NCI-H1930 (cell line): ENCODE results near the gene IL24.
"Not testable (repeated sequence)": the region's sequence is repeated elsewhere in the genome, so short reads cannot be mapped to it uniquely, and the experiment has no call there.

Source experiments
- DNase-seq, 2 experiments: peaks; one replicate each; lab custom pipeline; 2025; lab: John Stamatoyannopoulos, UW

Gene IL24

GRCh38 chr1:206904423-206905142, 7.3 kb downstream of the IL24 start:
- DNase-seq: no peak

GRCh38 chr1:206905295-206906164, 8.3 kb downstream of the IL24 start:
- no peak for DNase-seq

- DNase-seq: peak in 1 of 2 experiments; percentile 6
Observed at GRCh38 chr1:206907304-206907991, 10.2 kb downstream of the IL24 start.

- DNase-seq: no peak
Observed at GRCh38 chr1:206908038-206908437, 10.8 kb downstream of the IL24 start.

DNA sequence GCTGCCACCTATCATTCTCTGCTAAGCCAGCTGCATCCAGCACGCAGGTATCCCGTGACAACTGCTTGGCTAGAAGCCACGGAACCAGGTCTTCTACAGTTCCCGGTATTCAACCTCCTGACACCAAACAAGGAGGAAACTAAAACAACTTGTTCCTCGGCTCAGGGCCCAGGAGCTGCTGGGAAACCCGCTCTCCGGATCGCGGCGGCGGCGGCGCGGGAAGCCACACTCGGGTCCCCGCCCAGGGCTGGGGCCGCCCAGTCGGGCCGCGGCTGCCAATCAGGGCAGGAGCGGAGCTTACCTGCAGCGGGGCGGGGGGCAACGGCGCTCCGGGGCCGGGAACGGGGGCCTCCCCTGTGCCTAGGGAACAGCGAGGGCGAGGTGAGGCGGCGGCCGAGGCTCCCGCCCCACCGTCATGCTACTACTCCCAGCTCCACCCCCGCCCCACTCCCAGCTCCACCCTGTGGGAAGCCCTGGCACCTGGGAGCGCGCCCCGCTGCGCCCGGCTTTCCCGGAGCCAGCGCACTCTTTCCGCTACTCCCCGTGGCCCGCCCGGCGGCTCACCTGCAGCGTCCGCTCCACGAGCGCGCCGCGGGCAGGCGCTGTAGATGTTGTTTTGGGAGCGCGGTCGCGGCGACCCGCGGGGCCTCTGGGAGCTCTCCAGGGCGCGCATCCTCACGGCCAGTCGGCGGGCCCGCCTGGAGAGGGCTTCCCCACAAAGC, 12.1 kb downstream of the IL24 start:
- DNase-seq: peak; percentile 52 to 53

DNA sequence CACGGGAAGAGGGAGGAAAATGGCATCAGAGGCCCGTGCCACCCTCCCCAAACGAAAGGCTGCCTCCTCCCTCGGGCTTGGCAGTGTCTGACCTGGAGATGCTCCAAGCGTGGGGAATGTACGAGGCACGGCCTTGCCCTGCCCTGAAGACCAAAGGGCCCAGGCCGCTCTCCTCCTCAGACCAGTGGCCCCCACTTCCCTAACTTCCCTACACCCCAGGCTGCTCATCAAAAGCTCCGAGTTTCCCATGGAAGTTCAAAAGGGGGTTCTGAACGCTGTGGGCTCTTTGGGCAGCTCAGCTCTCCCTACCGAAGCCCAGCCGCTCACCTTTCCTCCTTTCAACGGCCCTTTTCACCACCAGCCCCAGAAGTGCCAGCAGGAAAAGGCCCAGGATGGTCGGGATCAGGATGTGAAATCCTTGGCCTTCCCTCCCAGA, 12.7 kb downstream of the IL24 start:
- DNase-seq: no peak

GRCh38 chr1:206911064-206911663, 13.9 kb downstream of the IL24 start:
- peak in 1 of 2 experiments; percentile 7 for DNase-seq

DNA sequence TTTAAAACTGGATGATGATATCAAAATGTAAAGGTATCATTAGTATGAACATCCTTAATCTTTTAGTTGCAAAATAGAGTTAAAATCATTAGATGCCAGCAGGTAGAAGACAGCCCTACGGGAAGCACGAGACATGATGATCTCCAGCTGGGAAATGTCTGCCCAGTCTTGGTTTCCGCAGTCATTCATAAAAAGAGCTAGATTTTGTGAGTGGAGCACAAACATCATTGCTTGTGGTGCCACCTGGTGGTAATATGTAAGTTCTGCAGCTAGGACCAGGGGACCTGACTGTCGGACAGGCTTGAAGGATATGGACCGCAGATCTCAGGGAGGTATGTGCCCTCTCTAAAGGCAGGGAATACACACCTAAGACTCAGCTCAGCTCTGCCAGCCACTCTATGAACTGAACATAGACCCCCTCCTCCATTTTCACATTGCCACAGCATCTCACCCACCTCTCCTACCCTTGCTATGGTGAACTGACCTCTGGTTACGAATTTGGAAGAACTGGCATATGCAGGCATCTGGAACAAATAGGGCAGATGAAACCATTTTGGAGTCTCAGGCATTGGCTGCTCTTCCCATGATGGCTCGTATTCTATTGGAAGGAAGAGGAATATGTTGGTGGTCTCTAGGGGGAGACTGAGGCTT, 15.3 kb downstream of the IL24 start:
- DNase-seq: peak; percentile 39 to 62

- DNase-seq: no peak
Observed at GRCh38 chr1:206913766-206914537, 16.7 kb downstream of the IL24 start.

DNA sequence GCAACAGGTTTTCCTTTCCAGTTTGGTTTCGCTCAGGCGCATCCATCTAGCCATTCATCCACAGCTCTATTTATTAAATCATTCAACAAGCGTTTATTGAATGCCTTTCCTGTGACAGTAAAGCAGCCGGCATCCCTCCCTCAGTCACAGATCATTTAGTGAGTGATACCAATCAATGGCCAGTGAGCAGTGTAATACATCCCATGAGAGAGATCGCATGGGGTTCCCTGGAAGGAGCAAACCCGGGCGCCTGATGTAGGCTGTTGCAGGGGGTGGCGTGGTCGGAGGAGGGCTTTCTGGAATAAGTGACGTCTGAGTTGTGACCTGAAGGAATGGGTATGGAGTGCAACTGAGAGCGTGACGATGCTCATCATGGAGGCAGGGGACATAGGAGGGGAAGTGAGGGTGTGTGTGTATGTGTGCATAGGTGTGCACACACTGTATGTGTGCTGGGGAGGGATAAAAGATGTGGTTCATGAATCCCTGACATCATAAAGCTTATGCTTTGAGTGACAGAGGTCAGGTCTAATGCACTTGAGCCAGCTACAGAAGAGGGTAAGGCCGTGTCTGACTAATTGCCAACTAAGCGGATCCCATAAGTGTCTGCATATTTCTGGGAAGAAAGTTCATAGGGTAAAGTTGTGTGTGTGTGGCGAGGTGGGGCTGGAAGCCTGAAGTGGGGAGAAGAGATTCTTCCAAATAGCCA, 17.9 kb downstream of the IL24 start:
- no peak for DNase-seq

DNA sequence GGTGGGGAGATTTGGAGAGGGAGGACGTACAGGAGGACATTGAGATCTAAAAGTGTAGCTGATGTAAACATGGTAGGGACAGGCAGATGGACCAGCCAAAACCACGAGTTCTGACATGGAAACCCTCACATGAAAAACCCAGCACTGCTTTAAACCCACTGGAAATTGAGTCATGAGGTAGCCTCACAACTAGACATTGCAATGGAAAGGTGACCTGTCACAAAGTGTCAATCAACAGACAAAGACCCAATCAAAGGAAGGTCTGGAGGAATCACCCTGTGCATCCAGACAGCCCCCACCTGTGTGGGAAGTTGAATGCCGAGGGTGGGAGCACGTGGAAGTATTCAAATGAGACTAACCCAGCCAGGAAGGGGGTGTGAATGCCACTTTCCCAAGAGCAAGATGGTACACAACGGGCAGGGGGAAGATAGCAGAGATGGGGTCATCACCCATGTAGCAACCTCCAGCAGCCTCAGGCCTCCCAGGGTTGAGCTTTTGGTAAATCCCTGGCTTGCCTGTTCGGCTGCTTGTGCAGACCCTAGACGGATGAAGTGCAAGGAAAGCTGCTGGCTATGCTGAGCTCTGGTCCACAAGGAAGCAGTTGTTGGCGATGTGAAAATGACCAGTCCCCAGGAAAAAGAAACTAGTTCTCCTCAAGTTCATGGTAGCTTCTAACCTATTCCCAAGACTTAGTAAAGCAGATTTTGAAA, 18.9 kb downstream of the IL24 start:
- no peak for DNase-seq

DNA sequence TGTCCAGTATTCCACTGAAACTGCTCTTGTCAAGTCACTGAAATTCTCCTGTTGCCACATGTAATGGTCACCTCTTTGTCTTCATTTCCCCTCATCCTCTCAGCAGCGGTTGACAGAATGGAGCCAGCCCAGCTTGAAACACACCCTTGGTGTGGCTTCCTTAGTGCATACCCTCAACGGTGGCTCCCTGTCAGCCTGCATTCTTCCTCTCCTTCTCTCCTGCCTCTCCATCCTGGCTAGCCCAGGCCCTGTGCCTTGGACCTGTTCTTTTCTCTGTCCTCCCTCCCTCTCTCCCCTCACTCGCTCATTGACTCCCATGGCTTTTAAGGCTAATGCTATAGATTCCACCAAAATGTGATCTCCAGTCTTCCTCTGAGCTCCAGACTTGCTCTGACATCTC, 20.8 kb downstream of the IL24 start:
- no peak for DNase-seq

DNA sequence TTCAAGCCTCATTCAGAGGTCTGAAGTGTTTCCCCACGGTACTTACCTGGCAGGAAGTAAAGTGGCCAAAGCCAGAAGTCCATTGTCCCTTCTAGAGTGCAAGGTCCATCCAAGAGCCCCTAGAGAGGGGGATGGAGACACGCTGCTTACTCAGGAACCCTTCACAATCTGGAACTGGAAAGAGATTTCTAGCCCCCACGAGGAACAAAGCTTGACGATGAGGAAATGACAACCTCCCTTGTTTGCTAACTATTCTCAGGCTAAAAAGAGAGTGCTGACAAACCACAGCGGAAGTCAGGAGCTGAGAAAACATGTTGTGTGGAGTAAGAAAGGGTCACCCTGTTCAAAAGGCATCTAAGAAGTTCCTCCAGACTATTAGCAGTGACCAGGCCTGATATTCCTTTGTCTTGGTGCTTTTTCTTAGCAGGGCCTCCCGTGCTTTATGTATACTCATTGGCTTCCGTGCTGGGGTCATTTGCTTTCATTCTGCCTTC, 24.6 kb downstream of the IL24 start, which contains the start of gene FCMR:
FCMR (minus strand) TSS at position 170 of the 494 bp plus-strand sequence; CDS start at position 83, 87 bp downstream.
- no peak for DNase-seq

DNA sequence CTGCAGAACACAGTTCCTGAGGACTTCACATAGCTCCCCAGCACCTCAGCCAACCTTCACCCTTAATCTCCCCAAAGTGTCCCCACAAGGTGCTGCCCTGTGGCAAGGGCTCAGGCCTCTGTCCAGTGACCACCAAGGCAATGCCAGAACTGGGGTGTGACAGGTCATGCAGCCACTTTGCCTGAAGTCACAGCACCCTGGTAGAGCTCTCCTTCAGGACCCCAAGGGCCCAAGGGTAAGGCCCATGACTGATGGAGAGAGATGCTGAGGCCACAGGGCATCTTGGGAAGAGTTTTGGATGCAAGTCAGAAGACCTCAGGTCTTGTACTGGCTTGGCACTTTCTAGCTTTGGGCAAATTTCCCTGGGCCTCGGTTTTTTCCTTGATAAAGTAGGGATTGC, 25.3 kb downstream of the IL24 start:
- DNase-seq: no peak

- no peak for DNase-seq
Observed at GRCh38 chr1:206923009-206923960, 26.0 kb downstream of the IL24 start.

- not testable (repeated sequence) for DNase-seq
Observed at GRCh38 chr1:206923961-206924557, 26.8 kb downstream of the IL24 start.

DNA sequence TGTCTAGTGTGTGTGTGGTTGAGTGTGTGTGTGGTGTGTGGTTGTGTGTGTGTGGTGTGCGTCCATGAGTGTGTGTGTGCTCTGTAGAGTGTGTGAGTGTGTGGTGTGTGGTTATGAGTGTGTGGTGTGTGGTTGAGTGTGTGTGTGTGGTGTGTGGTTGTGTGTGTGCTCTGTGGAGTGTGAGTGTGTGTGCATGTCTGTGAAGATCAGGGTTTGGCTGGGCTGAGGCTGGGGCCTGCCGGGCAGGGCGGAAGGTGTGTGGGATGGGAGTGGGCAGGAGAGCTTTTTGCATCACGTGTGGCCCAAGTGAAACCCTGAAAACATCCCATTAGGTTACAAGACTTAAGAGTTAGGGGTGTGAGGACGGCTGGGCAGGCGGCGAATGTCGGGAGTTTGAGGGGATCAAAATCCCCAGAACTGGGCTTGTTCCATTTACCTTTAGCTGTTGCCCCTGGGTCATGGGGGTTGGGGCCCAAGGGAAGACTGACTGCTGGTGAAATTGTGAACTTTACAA, 27.4 kb downstream of the IL24 start:
- DNase-seq: no peak
